NB4 (cell line): Measurements from ENCODE around the gene AGBL5.

Experiments
- CTCF ChIP-seq: IDR thresholded peaks from one replicate; pipeline ENCODE4 v1.5.1; 2012; ENCODE audit warnings: low read depth, low read length
- POLR2A ChIP-seq: IDR thresholded peaks from 2 replicates; pipeline ENCODE4 v1.6.1; 2011; ENCODE audit warnings: mild to moderate bottlenecking; ENCODE audit not compliant: insufficient read length; ENCODE audit errors: extremely low read depth

DNA sequence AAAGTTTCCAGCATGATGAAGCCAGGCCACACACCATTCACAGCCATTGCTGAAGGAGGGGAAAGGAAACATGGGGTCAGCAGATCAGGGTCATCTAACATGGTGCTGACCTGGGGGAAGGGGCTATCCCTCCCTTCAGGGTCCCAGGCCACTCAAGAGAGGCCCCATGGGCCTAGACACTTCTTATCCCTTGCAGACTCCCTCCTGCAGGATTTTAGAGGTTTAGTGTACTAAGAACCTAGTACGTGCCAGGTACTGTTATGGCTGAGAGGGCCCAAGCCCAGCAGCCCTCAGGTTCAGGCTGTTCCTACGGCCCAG lies 43.9 kb downstream of the AGBL5 start:
- TF ChIP-seq CTCF (no peak), POLR2A (no peak)
